Activated CD4-positive, CD25-positive, alpha-beta regulatory T cell treated with anti-CD3 and anti-CD28 coated beads, Interleukin-2, amount 50 U/mL, for 16 hours (primary cell): ENCODE results near the gene OVOL2.
"Not testable (repeated sequence)": the region's sequence is repeated elsewhere in the genome, so short reads cannot be mapped to it uniquely, and the experiment has no call there.

ENCODE experiments used
- DNase-seq: peaks from one replicate; pipeline ENCODE4 v3.0.0-alpha.2; 2020; ENCODE audit warnings: low read depth, low spot score

OVOL2 gene

GRCh38 chr20:18057994-18058349, 256 bp upstream of the OVOL2 start:
- no peak for DNase-seq

- no peak for DNase-seq
These were observed 1.3 kb downstream of the OVOL2 start for GRCh38 chr20:18056174-18057100.

GRCh38 chr20:18055261-18055660, 2.5 kb downstream of the OVOL2 start:
- no peak for DNase-seq

GRCh38 chr20:18052856-18053255, 4.9 kb downstream of the OVOL2 start:
- DNase-seq = no peak

GRCh38 chr20:18050628-18051027, 7.1 kb downstream of the OVOL2 start:
- no peak for DNase-seq

- no peak for DNase-seq
These were observed 9.5 kb downstream of the OVOL2 start for GRCh38 chr20:18048176-18048575.

- DNase-seq = no peak
These were observed 11.2 kb downstream of the OVOL2 start for GRCh38 chr20:18046535-18046934.

GRCh38 chr20:18042229-18042628, 15.5 kb downstream of the OVOL2 start:
- DNase-seq = no peak

- DNase-seq = no peak
These were observed 16.3 kb downstream of the OVOL2 start for GRCh38 chr20:18041462-18041861.

GRCh38 chr20:18039063-18039462, 18.7 kb downstream of the OVOL2 start:
- DNase-seq = no peak

- no peak for DNase-seq
These were observed 23.7 kb downstream of the OVOL2 start for GRCh38 chr20:18034039-18034438.

GRCh38 chr20:18032977-18033892, 24.5 kb downstream of the OVOL2 start:
- DNase-seq = no peak

- no peak for DNase-seq
These were observed 25.7 kb downstream of the OVOL2 start for GRCh38 chr20:18031888-18032509.

- DNase-seq = no peak
These were observed 26.7 kb downstream of the OVOL2 start for GRCh38 chr20:18031050-18031449.

- no peak for DNase-seq
These were observed 27.7 kb downstream of the OVOL2 start for GRCh38 chr20:18030020-18030419.

GRCh38 chr20:18027011-18027410, 30.7 kb downstream of the OVOL2 start:
- not testable (repeated sequence) for DNase-seq

GRCh38 chr20:18024606-18025127, 33.0 kb downstream of the OVOL2 start:
- DNase-seq = no peak

GRCh38 chr20:18020931-18021330, 36.8 kb downstream of the OVOL2 start:
- DNase-seq = no peak

- DNase-seq = no peak
These were observed 38.6 kb downstream of the OVOL2 start for GRCh38 chr20:18019068-18019467.

- DNase-seq = no peak
These were observed 39.6 kb downstream of the OVOL2 start for GRCh38 chr20:18018100-18018499.

GRCh38 chr20:18016772-18017171, 40.9 kb downstream of the OVOL2 start:
- DNase-seq = no peak

GRCh38 chr20:18014411-18014810, 43.3 kb downstream of the OVOL2 start:
- no peak for DNase-seq
